ENCODE results near the gene CHCHD6. TPM values are rescaled to one million over a fixed set of nuclear protein-coding genes. Genes with fewer than 3 reads are reported as not detected.

Gene CHCHD6
- total and polyA plus RNA-seq, 2 donors (not counting 3 experiments of a cell fraction or from before 2014, with no cell fraction given) = 8.4 to 10.1 TPM

- H2AFZ ChIP-seq (ENCODE audit: low read depth, low read length) = no peak overlapping the region
- H4K20me1 ChIP-seq (replicated peaks; ENCODE audit: control insufficient read depth, extremely low read depth, insufficient read depth, low read length) = no peaks in the 10 kb centered on the region
- no peak for DNase-seq (ENCODE audit: low read depth, low spot score)
- no peaks in the 10 kb centered on the region for H3K36me3 ChIP-seq (ENCODE audit: control insufficient read depth in 2 of 2, extremely low read depth in 1 of 2, insufficient read depth in 2 of 2, low read length in 2 of 2)
- CTCF ChIA-PET = interaction anchor here (0.7 to 1.4 kb wide), 3 partner anchors 9 to 228 kb away, joined by 4 to 6 read pairs (median 5); no protein-coding TSS in a partner anchor
- peaks cover 6 to 31% of the 10 kb centered on the region in 2 experiments for H3K27me3 ChIP-seq (ENCODE audit: control insufficient read depth in 2 of 2, insufficient read depth in 2 of 2, low read length in 2 of 2)
- TF ChIP-seq POLR2AphosphoS5 (IDR thresholded peaks at IDR 0.05; ENCODE audit: insufficient read depth, low read depth, low read length) (no peak), CTCF (IDR thresholded peaks at IDR 0.05; ENCODE audit: extremely low read depth in 1 of 2, insufficient read depth in 1 of 2, low read depth in 1 of 2, low read length in 2 of 2) (no peak), FOS (IDR thresholded peaks at IDR 0.05; ENCODE audit: borderline replicate concordance, insufficient read depth, low read length) (peak; percentile 13), JUN (IDR thresholded peaks at IDR 0.05; ENCODE audit: borderline replicate concordance, insufficient read depth, insufficient read length, low read depth) (no peak), MAX (IDR thresholded peaks at IDR 0.05; ENCODE audit: insufficient read depth, insufficient read length) (no peak), POLR2A (IDR thresholded peaks at IDR 0.05; ENCODE audit: low read depth, low read length) (no peak)
- H3K9ac ChIP-seq (replicated peaks; ENCODE audit: extremely low read depth, insufficient read depth, low read length) = no peak overlapping the region
- H3K27ac ChIP-seq (ENCODE audit: insufficient read depth, low read depth, low read length) = no peak overlapping the region
- H3K9me1 ChIP-seq (replicated peaks; ENCODE audit: control insufficient read depth, extremely low read depth, insufficient read depth, low read length) = no peaks in the 10 kb centered on the region
- no TSS peak for BruUV-seq (replicated peaks)
- intact Hi-C loops (cut with micrococcal nuclease) (no loop called here), dilution Hi-C loops (cut with MboI; ENCODE audit: extremely low pct_ligation_motif_present, low sequenced_read_pairs) (no loop called here)
- peaks cover 12% of the 10 kb centered on the region for H3K4me1 ChIP-seq (ENCODE audit: control insufficient read depth, extremely low read depth, insufficient read depth, low read length)
- H3K9me3 ChIP-seq (replicated peaks; ENCODE audit: control insufficient read depth, insufficient read depth, low read length) = no peaks in the 10 kb centered on the region
- no peaks in the 10 kb centered on the region for H3K79me2 ChIP-seq (ENCODE audit: control insufficient read depth, insufficient read depth, low read length)
- no peak for FAIRE-seq
- POLR2A ChIA-PET = no interaction called here
- no peak overlapping the region for H3K4me2 ChIP-seq (ENCODE audit: insufficient read depth, low read length)
- no peak overlapping the region for H3K4me3 ChIP-seq (replicated peaks in 1 of 3; ENCODE audit: insufficient read depth in 1 of 3, low read depth in 1 of 3, low read length in 3 of 3)
Observed at GRCh38 chr3:126979046-126979628, 275.1 kb downstream of the CHCHD6 start.

All from endothelial cell of umbilical vein (primary cell).